CD14-positive monocyte (primary cell): ENCODE results near the gene NDE1. TPM values are rescaled to one million over a fixed set of nuclear protein-coding genes. Genes with fewer than 3 reads are reported as not detected.

Experiments used
- DNase-seq, 3 donors: peaks; one replicate each; pipeline ENCODE4 v3.0.0-alpha.2; 2011 to 2022
- H2AFZ ChIP-seq: 2 replicates; pipeline ENCODE4 v1.6.0; 2012; ENCODE audit warnings: mild to moderate bottlenecking, low read depth, low read length, inconsistent platforms; ENCODE audit not compliant: insufficient read depth, poor library complexity, severe bottlenecking
- H3K27ac ChIP-seq, 2 donors: 1 replicate in 1 of 2; 2 replicates in 1 of 2; pipeline ENCODE4 v1.5.1; 2012 to 2013; ENCODE audit warnings: low read length in 2 of 2, control low read depth in 1 of 2, inconsistent platforms in 1 of 2, low read depth in 1 of 2, mild to moderate bottlenecking in 1 of 2
- H3K27me3 ChIP-seq, 2 donors: one replicate each; pipeline versions ENCODE4 v1.6.0 to v1.6.1; 2011 to 2013; ENCODE audit warnings: low read length in 2 of 2; ENCODE audit not compliant: control insufficient read depth in 2 of 2, insufficient read depth in 2 of 2
- H3K36me3 ChIP-seq, 2 donors: replicated peaks in 1 of 2; 1 replicate in 1 of 2; 2 replicates in 1 of 2; pipeline versions ENCODE4 v1.5.1 to v1.6.1; 2012 to 2013; ENCODE audit warnings: low read length in 2 of 2, control low read depth in 1 of 2, inconsistent platforms in 1 of 2, mild to moderate bottlenecking in 1 of 2; ENCODE audit not compliant: insufficient read depth in 2 of 2, control insufficient read depth in 1 of 2
- H3K4me1 ChIP-seq, 2 donors: 1 replicate in 1 of 2; 2 replicates in 1 of 2; pipeline versions ENCODE4 v1.5.1 to v1.6.1; 2012 to 2013; ENCODE audit warnings: low read length in 2 of 2, control low read depth in 1 of 2, inconsistent platforms in 1 of 2, mild to moderate bottlenecking in 1 of 2, moderate library complexity in 1 of 2; ENCODE audit not compliant: insufficient read depth in 2 of 2, control insufficient read depth in 1 of 2
- H3K4me2 ChIP-seq: replicated peaks from 2 replicates; pipeline ENCODE3; 2012; ENCODE audit warnings: low read length, moderate library complexity, mild to moderate bottlenecking; ENCODE audit not compliant: poor library complexity, severe bottlenecking; ENCODE audit errors: extremely low read depth
- H3K4me3 ChIP-seq, 3 experiments: fragments of 200-600 bp in 1 of 3; sonication (generic) in 1 of 3; replicated peaks in 1 of 3; 1 replicate in 2 of 3; 2 replicates in 1 of 3; pipeline ENCODE4 v1.5.1; 2011 to 2013; ENCODE audit warnings: low read length in 3 of 3, mild to moderate bottlenecking in 3 of 3, control low read depth in 2 of 3, low read depth in 2 of 3, inconsistent platforms in 1 of 3, moderate library complexity in 1 of 3
- H3K79me2 ChIP-seq: 2 replicates; pipeline ENCODE4 v1.6.0; 2012; ENCODE audit warnings: mild to moderate bottlenecking, control low read depth, inconsistent platforms, low read length, moderate library complexity; ENCODE audit not compliant: insufficient read depth
- H3K9ac ChIP-seq: 2 replicates; pipeline ENCODE4 v1.6.0; 2017; ENCODE audit warnings: low read length, mild to moderate bottlenecking; ENCODE audit not compliant: insufficient read depth, poor library complexity, severe bottlenecking
- H3K9me3 ChIP-seq, 2 donors: replicated peaks in 1 of 2; 1 replicate in 1 of 2; 2 replicates in 1 of 2; pipeline versions ENCODE4 v1.5.1 to v1.6.1; 2012 to 2013; ENCODE audit warnings: low read length in 2 of 2, control low read depth in 1 of 2; ENCODE audit not compliant: control insufficient read depth in 1 of 2, insufficient read depth in 1 of 2
- H4K20me1 ChIP-seq: 2 replicates; pipeline ENCODE4 v1.6.0; 2012; ENCODE audit warnings: mild to moderate bottlenecking, low read length, control low read depth, moderate library complexity; ENCODE audit not compliant: insufficient read depth
- H3K27ac Mint-ChIP-seq, 7 donors: one replicate each; pipeline ENCODE4 v1.8.0; 2020; ENCODE audit warnings: mild to moderate bottlenecking in 7 of 7, mixed read lengths in 7 of 7, moderate library complexity in 6 of 7, inconsistent platforms in 2 of 7
- H3K27me3 Mint-ChIP-seq, 3 donors: one replicate each; pipeline ENCODE4 v1.8.0; 2021 to 2022; ENCODE audit warnings: low read depth in 3 of 3, mild to moderate bottlenecking in 3 of 3, mixed read lengths in 3 of 3, moderate library complexity in 3 of 3, inconsistent platforms in 1 of 3
- H3K36me3 Mint-ChIP-seq, 2 donors: one replicate each; pipeline ENCODE4 v1.8.0; 2020; ENCODE audit warnings: mixed read lengths in 2 of 2, inconsistent platforms in 1 of 2, mild to moderate bottlenecking in 1 of 2
- H3K4me1 Mint-ChIP-seq: one replicate; pipeline ENCODE4 v1.8.0; 2020; ENCODE audit warnings: mild to moderate bottlenecking, mixed read lengths
- H3K4me3 Mint-ChIP-seq, 2 donors: one replicate each; pipeline ENCODE4 v1.8.0; 2020; ENCODE audit warnings: mild to moderate bottlenecking in 2 of 2, mixed read lengths in 2 of 2, moderate library complexity in 1 of 2
- H3K9me3 Mint-ChIP-seq, 7 donors: one replicate each; pipeline ENCODE4 v1.8.0; 2020 to 2022; ENCODE audit warnings: mixed read lengths in 7 of 7, mild to moderate bottlenecking in 6 of 7, moderate library complexity in 6 of 7, inconsistent platforms in 2 of 7
- CTCF ChIP-seq: fragments of 200-600 bp; IDR thresholded peaks from one replicate; pipeline ENCODE4 v1.8.0; 2022; ENCODE audit warnings: antibody characterized with exemption, mild to moderate bottlenecking
- WGBS: methylation state at CpG from one replicate; pipeline ENCODE4 v1.1.5; 2013; ENCODE audit warnings: missing lambda C conversion rate; ENCODE audit not compliant: insufficient coverage; 5-methylcytosine and 5-hydroxymethylcytosine counted together
- intact Hi-C, 2 donors: fragments of 100-400 bp; cut with micrococcal nuclease; formaldehyde crosslinking; loops; one replicate each; pipeline versions ENCODE4 v1.15.0 to v1.15.1; 2023
- polyA plus RNA-seq, 3 donors: library from polyadenylated mRNA; depleted of rRNA in 1 of 3; unstranded in 2 of 3; stranded (reverse) in 1 of 3; fragments of 300-500 nt in 2 of 3; fragments of >200 nt in 1 of 3; fragmentation: Illumina TruSeq in 2 of 3; gene quantifications; 1 replicate in 2 of 3; 2 replicates in 1 of 3; pipeline ENCODE4 v1.2.3, GENCODE V29; 2012 to 2021

The NDE1 gene
- polyA plus RNA-seq, 3 donors = 26.0 to 47.8 (median 28.0) TPM

DNA sequence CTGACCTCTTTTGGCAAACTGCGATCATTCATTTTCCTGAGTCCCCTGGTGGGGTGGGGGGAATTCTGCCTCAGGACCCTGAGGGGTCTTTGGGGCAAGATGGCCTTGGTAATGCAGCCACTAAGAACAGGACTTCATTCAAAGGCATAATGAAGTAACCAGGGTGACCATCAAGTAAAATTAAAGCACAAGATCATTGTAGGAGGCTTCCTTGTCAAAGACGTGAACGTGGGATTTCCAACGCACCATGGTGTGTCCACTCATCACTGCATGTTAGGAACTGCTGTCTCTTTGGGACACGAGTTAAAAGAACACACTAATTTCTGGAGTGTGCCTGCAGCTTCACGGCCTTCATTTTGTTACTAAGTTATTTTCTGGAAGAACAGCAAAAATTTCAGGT lies 51.3 kb downstream of the NDE1 start:
- no peaks in the 10 kb centered on the region for H3K9me3 ChIP-seq
- H2AFZ ChIP-seq = no peak overlapping the region
- WGBS = 88% methylated on average over 5 of the region's 6 CpGs
- no peaks in the 10 kb centered on the region for H3K27me3 ChIP-seq
- peaks cover 20% of the 10 kb centered on the region for H4K20me1 ChIP-seq
- Mint-ChIP-seq H3K4me3 (no peak overlapping the region), H3K27ac (no peak overlapping the region), H3K4me1 (peaks cover 2% of the 10 kb centered on the region), H3K9me3 (no peaks in the 10 kb centered on the region), H3K27me3 (peaks cover 0 to 2% (median 0%) of the 10 kb centered on the region in 3 donors), H3K36me3 (peaks cover 73 to 95% of the 10 kb centered on the region in 2 donors)
- H3K27ac ChIP-seq = no peak overlapping the region
- no peak overlapping the region for H3K4me3 ChIP-seq
- no peak for DNase-seq
- H3K4me1 ChIP-seq = no peaks in the 10 kb centered on the region
- H3K79me2 ChIP-seq = no peaks in the 10 kb centered on the region
- no peak overlapping the region for H3K9ac ChIP-seq
- no peak for TF ChIP-seq CTCF
- H3K4me2 ChIP-seq = no peak overlapping the region
- intact Hi-C loops = loop anchor here (5.0 to 10.0 kb wide), 3 partner anchors 177 to 277 kb away; no protein-coding TSS in a partner anchor
- peaks cover 74 to 94% of the 10 kb centered on the region in 2 donors for H3K36me3 ChIP-seq

DNA sequence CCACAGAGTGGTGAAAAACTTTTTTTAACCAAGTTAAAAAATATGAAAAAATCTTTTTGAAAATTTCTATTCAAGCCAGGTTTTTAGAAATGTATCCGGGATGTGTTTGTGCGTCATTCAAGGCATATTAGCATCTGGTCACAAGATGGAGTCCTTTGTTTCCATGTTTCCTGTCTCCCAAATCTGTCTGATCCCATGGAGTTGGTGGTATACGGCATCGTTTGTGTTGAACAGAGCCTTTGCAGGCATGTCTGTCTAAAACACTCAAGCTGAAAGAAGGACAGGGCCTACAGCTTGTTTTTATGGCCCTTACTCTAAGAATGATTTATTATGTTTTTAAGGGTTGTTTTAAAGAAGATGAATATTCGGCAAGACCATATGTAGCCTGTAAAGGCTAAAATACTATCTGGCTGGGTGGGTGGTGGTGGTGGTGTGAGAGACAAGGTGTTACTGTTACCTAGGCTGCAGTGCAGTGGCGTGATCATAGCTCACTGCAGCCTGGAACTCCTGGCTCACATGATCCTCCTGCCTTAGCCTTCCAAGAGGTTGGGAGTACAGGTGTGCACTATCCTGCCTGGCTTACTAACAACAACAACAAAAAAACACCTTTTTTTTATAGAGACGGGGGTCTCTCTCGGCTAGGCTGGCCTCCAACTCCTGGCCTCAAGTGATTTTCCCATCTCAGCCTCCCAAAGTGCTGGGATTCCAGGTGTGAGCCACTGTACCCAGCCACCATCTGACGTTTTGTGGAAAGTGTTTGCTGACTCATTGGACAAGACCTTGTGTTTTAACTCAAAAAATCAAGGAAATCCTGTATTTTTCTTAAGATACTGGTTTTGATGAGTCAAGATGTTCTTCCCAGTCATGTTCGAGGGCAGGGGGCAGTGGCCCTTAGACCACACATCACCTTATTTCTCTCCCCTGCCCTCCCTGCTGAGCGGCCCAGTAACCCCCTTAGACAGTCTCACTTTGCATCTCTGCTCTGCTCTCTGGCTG lies 52.2 kb downstream of the NDE1 start:
- peaks cover 16% of the 10 kb centered on the region for H4K20me1 ChIP-seq
- no peaks in the 10 kb centered on the region for H3K79me2 ChIP-seq
- Mint-ChIP-seq H3K4me3 (no peak overlapping the region), H3K27ac (peak overlapping the region in 2 of 7 donors; percentile 41 to 54), H3K36me3 (peaks cover 66 to 95% of the 10 kb centered on the region in 2 donors), H3K27me3 (peaks cover 0 to 2% (median 0%) of the 10 kb centered on the region in 3 donors), H3K9me3 (no peaks in the 10 kb centered on the region), H3K4me1 (peaks cover 2% of the 10 kb centered on the region)
- peak overlapping the region in 1 of 2 donors; percentile 4 for H3K27ac ChIP-seq
- H3K27me3 ChIP-seq = no peaks in the 10 kb centered on the region
- TF ChIP-seq CTCF = no peak
- H3K4me3 ChIP-seq = no peak overlapping the region
- no peak overlapping the region for H3K4me2 ChIP-seq
- peaks cover 67 to 94% of the 10 kb centered on the region in 2 donors for H3K36me3 ChIP-seq
- no peak for DNase-seq
- H3K4me1 ChIP-seq = no peaks in the 10 kb centered on the region
- 91% methylated on average over 4 of the region's 11 CpGs for WGBS
- intact Hi-C loops = loop anchor here (5.0 to 10.0 kb wide), 3 partner anchors 177 to 277 kb away; no protein-coding TSS in a partner anchor
- no peak overlapping the region for H3K9ac ChIP-seq
- H2AFZ ChIP-seq = no peak overlapping the region
- no peaks in the 10 kb centered on the region for H3K9me3 ChIP-seq
